ENCODE measurements around the gene LMAN1L.

LMAN1L gene

GRCh38 chr15:74808840-74809229, 3.8 kb upstream of the LMAN1L start:
- Histone ChIP-seq H3K36me3 (ENCODE audit: insufficient read depth, low read length) (peaks cover 4% of the 10 kb centered on the region; the same call in 1 of the 2 replicates), H3K9me3 (ENCODE audit: control insufficient read depth, insufficient read depth, low read length) (no peaks in the 10 kb centered on the region), H3K4me1 (ENCODE audit: insufficient read depth, low read length) (0 out of 2 replicates have a peak, but pooled peaks cover 4% of the 10 kb centered on the region), H3K9ac (ENCODE audit: low read depth, low read length) (no peak overlapping the region)

GRCh38 chr15:74809242-74809641, 3.4 kb upstream of the LMAN1L start:
- H3K9ac ChIP-seq (ENCODE audit: low read depth, low read length), result no peak overlapping the region
- 0 out of 2 replicates have a peak, but pooled peaks cover under 1% of the 10 kb centered on the region for H3K36me3 ChIP-seq (ENCODE audit: insufficient read depth, low read length)
- H3K4me1 ChIP-seq (ENCODE audit: insufficient read depth, low read length), result 0 out of 2 replicates have a peak, but pooled peaks cover 4% of the 10 kb centered on the region
- no peaks in the 10 kb centered on the region for H3K9me3 ChIP-seq (ENCODE audit: control insufficient read depth, insufficient read depth, low read length)

DNA sequence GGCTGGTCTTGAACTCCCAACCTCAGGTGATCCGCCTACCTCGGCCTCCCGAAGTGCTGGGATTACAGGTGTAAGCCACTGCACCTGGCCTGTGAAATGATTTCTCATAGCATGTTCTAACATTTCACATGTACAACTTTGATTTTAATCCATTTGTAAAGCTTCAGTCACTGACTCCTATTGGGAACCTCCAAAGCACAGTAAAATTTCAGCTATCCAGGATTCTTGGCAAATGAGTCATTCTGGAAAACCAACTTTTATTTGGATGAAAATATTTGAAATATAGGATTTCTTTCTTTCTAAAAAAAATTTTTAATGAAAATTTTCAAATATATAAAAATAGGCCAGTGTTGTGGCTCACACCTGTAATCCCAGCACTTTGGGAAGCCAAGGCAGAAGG, 2.7 kb upstream of the LMAN1L start:
- 0 out of 2 replicates have a peak, but pooled peaks cover 4% of the 10 kb centered on the region for H3K4me1 ChIP-seq (ENCODE audit: insufficient read depth, low read length)
- no peaks in the 10 kb centered on the region for H3K9me3 ChIP-seq (ENCODE audit: control insufficient read depth, insufficient read depth, low read length)
- no peaks in the 10 kb centered on the region for H3K36me3 ChIP-seq (ENCODE audit: insufficient read depth, low read length)
- no peak overlapping the region for H3K9ac ChIP-seq (ENCODE audit: low read depth, low read length)

DNA sequence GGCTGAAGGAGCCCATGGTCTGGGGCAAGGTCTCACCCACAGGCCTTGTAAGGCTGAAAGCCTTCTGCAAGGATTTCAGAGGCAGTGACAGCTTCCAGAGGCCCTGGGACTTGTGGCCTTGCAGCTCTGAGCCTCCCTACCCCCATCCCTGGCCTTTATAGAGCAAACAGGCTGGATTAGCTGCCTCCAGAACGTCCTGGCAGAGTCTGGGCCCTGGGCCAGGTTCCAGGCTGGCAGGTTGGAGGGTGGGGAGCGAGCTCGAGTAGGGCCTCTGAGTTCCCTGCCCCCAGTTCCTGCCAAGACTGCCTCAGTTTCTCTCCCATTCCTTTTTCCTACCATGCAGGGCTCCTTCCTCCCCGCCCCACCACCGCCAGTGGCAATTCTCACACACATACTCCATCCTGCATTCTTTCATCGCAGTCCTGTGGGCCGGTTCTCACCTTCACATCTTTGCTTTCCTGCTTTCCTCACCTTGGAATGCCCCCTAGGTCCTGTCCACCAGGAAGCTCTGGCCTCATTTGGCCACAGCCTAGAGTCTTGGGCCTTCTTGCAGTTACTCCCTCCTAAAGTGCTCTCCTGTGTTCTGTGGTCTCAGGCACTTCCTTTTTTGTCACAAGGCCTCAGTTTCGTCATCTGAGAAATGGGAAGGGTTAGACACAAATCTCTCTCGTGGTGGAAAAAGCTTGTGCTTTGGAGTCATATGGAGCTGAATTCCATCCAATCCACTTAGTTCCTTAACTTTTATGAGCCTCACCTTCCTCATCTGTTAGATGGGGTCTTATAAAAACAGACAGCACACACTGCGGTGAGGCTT, 2.7 kb downstream of the LMAN1L start:
- Histone ChIP-seq H3K9me3 (ENCODE audit: control insufficient read depth, insufficient read depth, low read length) (no peaks in the 10 kb centered on the region), H3K9ac (ENCODE audit: low read depth, low read length) (no peak overlapping the region), H3K36me3 (ENCODE audit: insufficient read depth, low read length) (no peaks in the 10 kb centered on the region), H3K4me1 (ENCODE audit: insufficient read depth, low read length) (peaks cover 17% of the 10 kb centered on the region; the same call in 1 of the 2 replicates)

- H3K36me3 ChIP-seq (ENCODE audit: insufficient read depth, low read length), result no peaks in the 10 kb centered on the region
- H3K4me1 ChIP-seq (ENCODE audit: insufficient read depth, low read length), result peaks cover 21% of the 10 kb centered on the region; the same call in 1 of the 2 replicates
- no peaks in the 10 kb centered on the region for H3K9me3 ChIP-seq (ENCODE audit: control insufficient read depth, insufficient read depth, low read length)
- H3K9ac ChIP-seq (ENCODE audit: low read depth, low read length), result no peak overlapping the region
These were observed 3.3 kb downstream of the LMAN1L start for GRCh38 chr15:74815961-74816360.

DNA sequence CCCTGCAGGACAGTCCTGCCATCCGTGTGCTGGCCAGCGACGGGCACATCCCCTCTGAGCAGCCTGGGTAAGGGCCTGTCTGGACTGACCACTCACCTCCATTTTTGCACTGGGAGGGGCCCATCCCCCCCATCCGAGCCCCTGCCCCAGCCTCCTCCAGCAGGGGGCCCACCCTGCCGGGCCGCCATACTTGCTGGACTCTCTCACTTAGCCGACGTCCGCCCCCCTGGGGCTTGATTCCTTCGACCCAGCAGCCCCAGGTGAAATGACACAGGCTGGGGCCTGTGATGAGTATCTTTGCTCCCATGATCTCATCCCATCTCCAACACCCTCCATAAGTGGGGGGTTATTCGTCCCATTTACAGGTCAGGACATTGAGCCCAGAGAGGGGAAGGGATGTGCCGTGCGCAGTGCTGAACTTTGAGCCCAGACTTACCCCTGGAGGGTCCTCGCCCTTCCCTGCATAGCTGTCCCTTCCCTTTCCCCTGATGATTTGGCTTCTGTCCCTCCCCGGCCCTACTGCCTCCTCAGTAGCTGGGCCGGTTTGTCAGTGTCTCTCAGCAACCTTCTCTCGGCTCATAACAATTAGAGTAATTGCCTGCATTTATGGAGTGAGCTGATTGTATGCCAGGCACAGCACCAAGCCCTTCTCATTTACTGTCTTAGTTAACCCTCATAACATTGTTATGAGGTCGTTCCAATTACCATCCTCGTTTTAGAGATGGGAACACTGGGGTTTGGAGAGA, 4.2 kb downstream of the LMAN1L start:
- Histone ChIP-seq H3K9ac (ENCODE audit: low read depth, low read length) (no peak overlapping the region), H3K36me3 (ENCODE audit: insufficient read depth, low read length) (no peaks in the 10 kb centered on the region), H3K4me1 (ENCODE audit: insufficient read depth, low read length) (peaks cover 29% of the 10 kb centered on the region; the same call in 1 of the 2 replicates), H3K9me3 (ENCODE audit: control insufficient read depth, insufficient read depth, low read length) (no peaks in the 10 kb centered on the region)

DNA sequence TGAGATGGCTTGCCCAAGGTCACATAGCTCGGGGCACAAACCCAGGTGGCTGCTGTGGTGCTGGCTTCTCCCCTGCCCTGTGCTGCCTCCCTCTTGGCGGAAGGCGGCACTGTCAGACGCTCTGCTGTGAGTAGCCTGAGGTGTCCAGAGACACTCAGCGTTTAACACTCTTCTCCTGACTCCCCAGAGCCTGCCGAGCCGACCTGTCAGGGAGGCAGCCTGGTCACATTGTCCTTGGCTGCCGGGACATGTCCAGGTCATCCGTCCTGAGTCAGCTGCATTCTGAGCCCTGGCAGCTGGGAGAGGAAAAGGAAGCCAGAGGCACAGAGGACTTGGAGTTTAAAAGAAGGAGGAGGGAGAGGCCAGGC, 4.7 kb downstream of the LMAN1L start:
- Histone ChIP-seq H3K4me1 (ENCODE audit: insufficient read depth, low read length) (peaks cover 30% of the 10 kb centered on the region; the same call in 1 of the 2 replicates), H3K9ac (ENCODE audit: low read depth, low read length) (no peak overlapping the region), H3K36me3 (ENCODE audit: insufficient read depth, low read length) (no peaks in the 10 kb centered on the region), H3K9me3 (ENCODE audit: control insufficient read depth, insufficient read depth, low read length) (no peaks in the 10 kb centered on the region)

DNA sequence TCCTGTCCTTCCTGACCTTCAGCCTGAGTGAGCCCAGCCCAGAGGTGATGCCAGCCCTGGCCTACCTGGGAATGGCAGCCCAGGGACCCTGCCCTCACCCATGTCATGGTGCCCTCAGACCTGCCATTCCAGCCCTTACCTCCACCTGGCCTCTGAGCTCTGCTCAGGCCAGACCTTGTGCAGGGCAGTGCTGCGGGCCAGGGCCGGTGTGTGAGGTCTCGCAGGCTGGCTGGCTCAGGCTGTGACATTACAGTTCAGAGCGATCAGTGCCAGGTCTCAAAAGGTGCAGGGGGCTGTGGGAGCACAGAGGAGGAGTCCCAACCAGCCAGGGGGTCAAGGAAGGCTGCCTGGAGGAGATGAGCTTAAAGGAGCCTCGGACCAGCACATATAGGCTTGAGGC, 7.4 kb downstream of the LMAN1L start:
- Histone ChIP-seq H3K4me1 (ENCODE audit: insufficient read depth, low read length) (peaks cover 30% of the 10 kb centered on the region; the same call in 1 of the 2 replicates), H3K9ac (ENCODE audit: low read depth, low read length) (no peak overlapping the region), H3K36me3 (ENCODE audit: insufficient read depth, low read length) (no peaks in the 10 kb centered on the region), H3K9me3 (ENCODE audit: control insufficient read depth, insufficient read depth, low read length) (no peaks in the 10 kb centered on the region)

DNA sequence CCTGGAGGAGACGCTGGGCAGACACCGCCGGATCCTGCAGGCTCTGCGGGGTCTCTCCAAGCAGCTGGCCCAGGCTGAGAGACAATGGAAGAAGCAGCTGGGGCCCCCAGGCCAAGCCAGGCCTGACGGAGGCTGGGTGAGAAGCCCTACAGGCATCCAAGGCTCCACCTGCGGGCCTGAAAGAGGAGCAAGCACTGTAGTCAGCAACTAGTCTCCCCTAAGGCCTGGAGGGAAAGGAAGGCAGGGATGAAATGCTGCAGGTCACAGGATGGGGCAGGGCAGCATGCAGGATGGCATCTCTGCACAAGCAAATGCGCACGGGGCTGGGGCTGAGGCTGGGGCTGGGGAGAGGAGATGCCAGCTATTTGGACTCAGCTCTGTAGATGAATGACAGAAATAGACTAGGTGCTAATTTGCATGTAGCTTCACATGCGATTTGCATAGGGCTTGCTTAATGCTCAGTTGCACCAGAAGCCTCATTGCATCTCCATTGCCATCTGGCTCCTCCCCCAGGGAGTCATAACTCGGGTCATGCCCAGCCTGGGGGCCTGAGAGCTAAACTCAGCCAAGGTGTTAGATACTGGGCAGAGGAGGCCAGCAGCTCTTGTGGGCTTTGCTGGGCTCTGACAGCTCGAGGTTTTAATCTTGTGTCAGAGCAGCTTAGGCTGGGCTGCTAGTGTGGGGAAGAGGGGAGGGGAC, 8.6 kb downstream of the LMAN1L start:
- Histone ChIP-seq H3K9ac (ENCODE audit: low read depth, low read length) (no peak overlapping the region), H3K4me1 (ENCODE audit: insufficient read depth, low read length) (peaks cover 30% of the 10 kb centered on the region; the same call in 1 of the 2 replicates), H3K36me3 (ENCODE audit: insufficient read depth, low read length) (no peaks in the 10 kb centered on the region), H3K9me3 (ENCODE audit: control insufficient read depth, insufficient read depth, low read length) (no peaks in the 10 kb centered on the region)

DNA sequence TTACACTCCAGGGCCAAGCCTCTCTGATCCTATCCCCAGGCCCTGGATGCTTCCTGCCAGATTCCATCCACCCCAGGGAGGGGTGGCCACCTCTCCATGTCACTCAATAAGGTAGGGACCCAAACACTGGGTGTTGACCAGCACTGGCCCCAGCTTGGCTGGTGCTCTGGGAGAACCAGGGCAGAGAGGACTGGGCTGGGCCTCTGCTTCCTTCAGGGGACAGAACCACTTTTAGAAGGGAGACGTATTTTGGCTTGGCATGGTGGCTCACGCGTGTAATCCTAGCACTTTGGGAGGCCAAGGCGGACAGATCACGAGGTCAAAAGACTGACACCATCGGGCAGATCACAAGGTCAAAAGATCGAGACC, 9.1 kb downstream of the LMAN1L start:
- H3K9me3 ChIP-seq (ENCODE audit: control insufficient read depth, insufficient read depth, low read length), result no peaks in the 10 kb centered on the region
- peaks cover 29% of the 10 kb centered on the region; the same call in 1 of the 2 replicates for H3K4me1 ChIP-seq (ENCODE audit: insufficient read depth, low read length)
- H3K9ac ChIP-seq (ENCODE audit: low read depth, low read length), result no peak overlapping the region
- no peaks in the 10 kb centered on the region for H3K36me3 ChIP-seq (ENCODE audit: insufficient read depth, low read length)

- no peaks in the 10 kb centered on the region for H3K36me3 ChIP-seq (ENCODE audit: insufficient read depth, low read length)
- no peak overlapping the region for H3K9ac ChIP-seq (ENCODE audit: low read depth, low read length)
- peaks cover 25% of the 10 kb centered on the region; the same call in 1 of the 2 replicates for H3K4me1 ChIP-seq (ENCODE audit: insufficient read depth, low read length)
These were observed 9.6 kb downstream of the LMAN1L start for GRCh38 chr15:74822233-74822632.

GRCh38 chr15:74823324-74823723, 10.7 kb downstream of the LMAN1L start:
- Histone ChIP-seq H3K36me3 (ENCODE audit: insufficient read depth, low read length) (no peaks in the 10 kb centered on the region), H3K9ac (ENCODE audit: low read depth, low read length) (no peak overlapping the region), H3K4me1 (ENCODE audit: insufficient read depth, low read length) (peaks cover 21% of the 10 kb centered on the region; the same call in 1 of the 2 replicates), H3K9me3 (ENCODE audit: control insufficient read depth, insufficient read depth, low read length) (no peaks in the 10 kb centered on the region)

More at GRCh38 chr15:74822233-74822632, 9.6 kb downstream of the LMAN1L start:
- no peaks in the 10 kb centered on the region for H3K9me3 ChIP-seq (ENCODE audit: control insufficient read depth, insufficient read depth, low read length)

GRCh38 chr15:74824976-74825375, 12.3 kb downstream of the LMAN1L start:
- Histone ChIP-seq H3K9ac (ENCODE audit: low read depth, low read length) (no peak overlapping the region), H3K4me1 (ENCODE audit: insufficient read depth, low read length) (peaks cover 13% of the 10 kb centered on the region; the same call in 1 of the 2 replicates), H3K36me3 (ENCODE audit: insufficient read depth, low read length) (no peaks in the 10 kb centered on the region), H3K9me3 (ENCODE audit: control insufficient read depth, insufficient read depth, low read length) (no peaks in the 10 kb centered on the region)

DNA sequence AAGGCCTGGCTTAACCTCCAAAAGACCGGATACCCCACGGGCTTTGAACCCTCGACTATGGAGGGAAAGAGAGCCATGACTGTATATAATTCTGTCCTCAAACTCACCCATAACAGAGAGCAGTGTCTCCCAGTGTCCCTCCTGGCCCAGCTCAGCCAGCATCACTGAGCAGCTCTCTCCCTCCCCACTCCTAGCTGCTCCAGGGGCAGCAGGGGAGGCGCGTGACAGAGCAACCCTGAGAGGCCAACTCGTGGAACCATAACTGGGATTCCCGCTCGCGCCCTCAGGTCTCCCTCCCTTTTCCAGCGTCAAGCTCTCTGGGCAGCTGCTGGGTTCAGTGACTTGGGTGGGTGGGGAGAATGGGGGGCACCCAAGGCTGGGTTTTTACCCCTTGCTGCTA, 13.2 kb downstream of the LMAN1L start:
- H3K36me3 ChIP-seq (ENCODE audit: insufficient read depth, low read length), result no peaks in the 10 kb centered on the region
- H3K9ac ChIP-seq (ENCODE audit: low read depth, low read length), result no peak overlapping the region
- no peaks in the 10 kb centered on the region for H3K9me3 ChIP-seq (ENCODE audit: control insufficient read depth, insufficient read depth, low read length)
- peaks cover 10% of the 10 kb centered on the region; the same call in 1 of the 2 replicates for H3K4me1 ChIP-seq (ENCODE audit: insufficient read depth, low read length)

All from ES-I3 (cell line).